SW 1271 (cell line): Measurements from ENCODE around the gene PRKG1.
"Not testable (repeated sequence)": the region's sequence is repeated elsewhere in the genome, so short reads cannot be mapped to it uniquely, and the experiment has no call there.

Experiments used
- DNase-seq, 2 experiments: peaks; one replicate each; lab custom pipeline; 2025; lab: John Stamatoyannopoulos, UW

Gene PRKG1

GRCh38 chr10:51321980-51322379, 247.7 kb downstream of the PRKG1 start:
- DNase-seq = no peak

DNA sequence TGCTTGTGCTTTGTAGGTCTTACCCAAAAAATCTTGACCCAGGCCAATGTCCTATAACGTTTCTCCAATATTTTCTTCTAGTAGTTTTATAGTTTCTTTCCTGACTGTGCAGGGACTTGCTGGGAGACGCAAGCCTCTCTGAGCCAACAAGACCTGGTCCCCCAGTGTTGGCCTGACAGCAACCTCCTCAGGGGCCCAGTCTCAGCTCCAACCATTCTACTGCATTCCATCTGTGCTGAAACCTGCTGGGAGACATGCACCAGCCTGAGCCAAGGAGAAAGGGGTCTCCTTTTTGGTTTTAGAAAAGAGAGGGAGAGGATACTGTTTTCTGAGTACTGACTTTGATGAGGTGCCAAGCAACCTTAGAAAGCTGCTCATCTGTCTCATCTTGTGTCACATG, 251.4 kb downstream of the PRKG1 start:
- no peak for DNase-seq

- DNase-seq = no peak
Measured at GRCh38 chr10:51326174-51326573, 251.9 kb downstream of the PRKG1 start.

- no peak for DNase-seq
Measured at GRCh38 chr10:51327432-51327831, 253.1 kb downstream of the PRKG1 start.

- DNase-seq = no peak
Measured at GRCh38 chr10:51340366-51340765, 266.1 kb downstream of the PRKG1 start.

GRCh38 chr10:51340845-51341610, 266.7 kb downstream of the PRKG1 start:
- no peak for DNase-seq

GRCh38 chr10:51341745-51342144, 267.5 kb downstream of the PRKG1 start:
- not testable (repeated sequence) for DNase-seq

DNA sequence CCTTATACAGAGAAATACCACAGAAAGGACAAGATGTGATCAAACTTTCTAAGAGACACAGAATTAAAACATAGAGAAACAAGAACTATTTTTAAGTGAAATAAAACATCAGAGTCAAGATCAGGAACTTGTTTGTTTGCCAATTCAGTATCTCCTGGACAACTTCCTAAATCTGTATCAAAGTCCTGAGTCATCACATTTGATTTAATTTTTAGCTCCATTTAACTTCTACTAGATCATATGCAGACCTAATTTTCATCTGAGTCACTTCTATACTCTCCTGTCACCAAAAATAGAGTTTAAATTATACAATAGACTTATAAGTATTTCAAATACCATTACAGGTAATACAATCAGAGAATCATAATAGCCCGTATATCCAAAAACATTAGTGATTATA, 268.1 kb downstream of the PRKG1 start:
- DNase-seq = no peak

GRCh38 chr10:51343391-51343790, 269.1 kb downstream of the PRKG1 start:
- no peak for DNase-seq

DNA sequence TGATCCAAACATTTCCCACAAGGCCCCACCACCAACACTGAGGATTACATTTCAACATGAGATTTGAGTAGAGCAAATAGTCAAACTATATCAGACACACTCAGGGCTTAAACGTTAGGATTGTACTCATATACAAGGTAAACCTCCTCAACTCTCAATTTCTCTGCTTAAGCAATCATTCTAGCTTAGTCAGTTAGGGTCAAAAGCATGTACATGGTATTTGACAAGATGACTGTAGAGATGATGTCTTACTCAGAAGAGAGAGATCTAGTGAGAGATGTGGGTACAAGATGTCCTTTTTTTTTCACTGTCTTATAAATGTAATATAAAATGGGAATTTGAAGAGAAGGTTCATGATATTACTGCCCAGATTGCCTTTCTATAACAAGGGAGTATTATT, 270.1 kb downstream of the PRKG1 start:
- DNase-seq = no peak

- no peak for DNase-seq
Measured at GRCh38 chr10:51348622-51349021, 274.3 kb downstream of the PRKG1 start.

DNA sequence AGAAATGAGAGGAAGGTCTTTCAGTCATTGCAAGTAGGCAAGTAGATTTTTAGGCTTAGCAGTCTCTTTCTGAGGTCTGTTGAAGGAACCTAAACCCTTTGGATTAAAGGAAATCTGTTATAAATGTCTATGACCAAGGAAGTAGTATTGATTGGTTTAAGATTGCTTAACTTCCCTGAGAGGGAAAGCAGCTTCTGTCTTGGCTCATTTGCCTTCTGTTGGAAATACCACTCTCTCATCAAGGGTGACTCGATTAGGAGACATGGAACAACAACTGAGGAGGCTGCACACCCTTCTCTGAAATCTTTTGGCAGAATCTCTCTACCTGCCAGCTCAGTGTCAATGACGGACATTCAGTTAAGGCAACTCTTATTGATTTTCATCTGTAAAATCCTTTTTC, 282.9 kb downstream of the PRKG1 start:
- DNase-seq = no peak

- DNase-seq = no peak
Measured at GRCh38 chr10:51358227-51358626, 283.9 kb downstream of the PRKG1 start.

DNA sequence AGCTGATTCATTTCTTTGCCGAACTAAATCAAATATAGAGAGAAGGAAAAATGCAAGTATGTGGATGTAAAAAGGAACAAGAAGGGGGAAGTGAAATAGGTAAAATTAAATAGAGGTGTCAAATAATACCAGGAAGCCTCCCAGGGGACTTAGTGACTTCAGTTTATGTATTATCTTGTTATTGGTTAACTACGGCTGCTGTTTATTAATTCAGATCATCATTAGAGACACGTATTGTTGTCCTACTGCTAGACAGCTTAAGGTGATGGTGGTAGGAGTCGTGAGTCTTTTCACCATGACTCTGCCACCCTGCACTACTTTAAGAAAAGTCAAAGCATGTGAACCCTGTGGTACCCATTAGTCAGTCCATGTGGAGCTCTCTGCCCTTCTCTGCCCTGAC, 289.1 kb downstream of the PRKG1 start:
- DNase-seq = no peak

DNA sequence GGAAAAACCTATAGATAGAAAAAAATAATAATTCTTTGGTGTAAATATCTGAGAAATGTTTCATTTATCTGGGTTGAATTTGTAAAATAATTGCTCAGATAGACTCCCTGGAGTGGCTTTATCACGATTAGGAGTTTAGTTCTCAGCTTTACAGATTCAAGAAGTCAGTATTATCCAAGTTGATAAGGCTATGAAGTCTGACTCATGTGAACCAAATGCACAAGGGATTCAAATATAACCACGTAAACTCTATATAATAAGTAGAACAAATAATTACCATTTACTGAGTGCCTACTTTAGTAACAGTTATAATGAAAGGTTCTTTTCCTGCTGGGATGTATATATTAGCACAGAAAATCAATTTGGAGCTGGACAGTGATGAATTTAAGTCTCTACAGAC, 290.4 kb downstream of the PRKG1 start:
- no peak for DNase-seq

- no peak for DNase-seq
Measured at GRCh38 chr10:51366044-51366443, 291.8 kb downstream of the PRKG1 start.

GRCh38 chr10:51367127-51367526, 292.8 kb downstream of the PRKG1 start:
- no peak for DNase-seq

- no peak for DNase-seq
Measured at GRCh38 chr10:51367694-51368093, 293.4 kb downstream of the PRKG1 start.

GRCh38 chr10:51368943-51369342, 294.7 kb downstream of the PRKG1 start:
- DNase-seq = no peak

DNA sequence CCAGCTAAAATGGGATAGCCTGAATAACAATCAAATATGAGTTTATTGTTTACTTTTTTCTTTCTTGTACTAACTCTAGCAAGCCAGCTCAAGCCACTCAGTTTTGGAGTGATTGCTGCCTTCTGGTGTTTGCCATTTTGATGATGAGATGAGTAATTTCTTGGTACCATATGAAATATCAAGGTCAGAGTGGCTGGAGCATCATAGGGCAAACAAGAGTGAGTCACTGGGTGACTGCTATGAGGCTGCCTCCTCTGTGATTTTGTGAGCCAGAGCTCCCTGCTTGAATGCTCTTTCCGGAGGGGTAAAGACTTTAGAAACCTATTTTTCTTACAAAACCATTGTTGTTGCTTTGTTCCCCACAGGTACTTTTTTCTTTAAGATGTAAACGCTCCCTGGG, 295.6 kb downstream of the PRKG1 start:
- DNase-seq = no peak

- DNase-seq = no peak
Measured at GRCh38 chr10:51371743-51372142, 297.5 kb downstream of the PRKG1 start.

DNA sequence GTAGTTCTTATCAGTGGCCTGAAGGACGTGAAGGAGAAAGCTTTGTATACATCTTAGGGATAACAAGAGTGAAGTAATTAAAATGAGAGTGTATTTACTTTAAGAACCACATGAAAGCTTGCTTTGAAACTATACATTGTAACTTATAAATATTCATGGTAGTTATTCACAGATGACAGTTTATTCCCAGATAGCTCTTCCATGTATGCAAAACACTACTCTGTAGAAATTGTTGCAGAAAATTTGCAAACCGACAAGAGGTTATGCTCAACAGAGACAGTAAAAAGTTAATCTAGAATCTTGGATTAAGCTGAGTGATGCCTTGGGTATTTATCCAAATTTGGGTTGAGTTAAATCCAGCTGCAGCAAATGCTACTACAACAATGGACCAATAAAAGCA, 301.5 kb downstream of the PRKG1 start:
- DNase-seq = no peak

- no peak for DNase-seq
Measured at GRCh38 chr10:51377070-51377931, 303.0 kb downstream of the PRKG1 start.
